ENCODE measurements around the gene TKTL2. TPM values are rescaled to one million over a fixed set of nuclear protein-coding genes. Genes with fewer than 3 reads are reported as not detected.

Gene TKTL2, protein sequence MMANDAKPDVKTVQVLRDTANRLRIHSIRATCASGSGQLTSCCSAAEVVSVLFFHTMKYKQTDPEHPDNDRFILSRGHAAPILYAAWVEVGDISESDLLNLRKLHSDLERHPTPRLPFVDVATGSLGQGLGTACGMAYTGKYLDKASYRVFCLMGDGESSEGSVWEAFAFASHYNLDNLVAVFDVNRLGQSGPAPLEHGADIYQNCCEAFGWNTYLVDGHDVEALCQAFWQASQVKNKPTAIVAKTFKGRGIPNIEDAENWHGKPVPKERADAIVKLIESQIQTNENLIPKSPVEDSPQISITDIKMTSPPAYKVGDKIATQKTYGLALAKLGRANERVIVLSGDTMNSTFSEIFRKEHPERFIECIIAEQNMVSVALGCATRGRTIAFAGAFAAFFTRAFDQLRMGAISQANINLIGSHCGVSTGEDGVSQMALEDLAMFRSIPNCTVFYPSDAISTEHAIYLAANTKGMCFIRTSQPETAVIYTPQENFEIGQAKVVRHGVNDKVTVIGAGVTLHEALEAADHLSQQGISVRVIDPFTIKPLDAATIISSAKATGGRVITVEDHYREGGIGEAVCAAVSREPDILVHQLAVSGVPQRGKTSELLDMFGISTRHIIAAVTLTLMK
- 0.33 TPM for total RNA-seq

GRCh38 chr4:163473576-163473975, at the start of gene TKTL2:
TKTL2 (minus strand) TSS chr4:163473754; CDS start chr4:163473734, 20 bp downstream.

DNA sequence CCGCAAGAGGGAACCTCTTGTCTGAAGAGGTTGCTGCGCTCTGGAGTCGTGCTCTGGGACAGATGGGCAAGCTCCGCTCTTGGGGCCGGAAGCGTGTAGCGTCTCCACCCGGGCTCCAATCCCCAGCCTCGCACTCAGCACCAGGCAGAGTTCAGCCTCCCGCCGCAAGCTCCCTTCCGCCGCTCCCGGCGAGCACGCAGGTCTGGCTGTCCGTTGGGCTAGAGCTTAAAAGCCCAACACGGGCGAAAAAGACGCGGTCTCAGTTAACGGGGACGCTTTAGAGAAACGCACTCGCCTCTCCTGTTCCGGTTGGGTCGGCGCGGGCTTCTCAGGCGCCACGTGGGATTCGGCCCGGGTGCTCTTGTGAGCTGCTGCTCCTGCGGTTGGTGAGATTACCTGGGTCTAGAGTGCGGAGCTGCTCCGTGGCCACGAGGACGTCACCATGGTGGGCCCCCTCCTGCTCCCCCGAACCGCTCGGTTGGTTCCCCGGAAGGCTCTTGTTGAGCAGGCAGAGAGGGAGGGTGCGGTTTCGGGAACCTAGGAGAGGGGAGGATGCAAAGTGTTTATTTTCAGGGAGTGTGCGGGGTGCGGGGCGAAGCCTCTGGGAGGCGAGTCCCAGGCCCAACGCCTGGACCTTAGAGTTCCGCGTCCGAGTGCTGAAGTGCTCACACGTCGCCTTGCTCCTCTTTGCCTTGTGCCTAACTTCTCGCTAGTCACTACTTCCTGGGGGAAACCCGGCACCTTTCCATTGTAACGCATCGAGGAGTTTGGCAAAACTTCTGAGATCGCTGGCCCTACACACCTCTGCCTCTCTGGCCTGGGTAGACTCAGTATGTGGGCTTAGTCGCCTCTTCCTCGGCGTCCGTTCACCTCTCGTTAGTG, 21.0 kb upstream of the TKTL2 start, which contains the start of gene TMA16:
TMA16 (plus strand) TSS at position 331 of the 882 bp plus-strand sequence; CDS start at position 443, 112 bp downstream.

Other genes with a start within 250 kb of the TKTL2 start
- gene NPY1R, start 141.2 kb downstream of the TKTL2 start, total RNA-seq = 12.4 TPM
- gene NPY5R, start 129.9 kb downstream of the TKTL2 start, total RNA-seq = 1.4 TPM
- gene TMA16, start 20.9 kb upstream of the TKTL2 start, total RNA-seq = 46.5 TPM

All from camera-type eye (tissue), 1 donor.